Inflammatory macrophage treated with lipopolysaccharide for 1 hour (primary cell): ENCODE data around the gene CMSS1.
"Not testable (repeated sequence)": the region's sequence is repeated elsewhere in the genome, so short reads cannot be mapped to it uniquely, and the experiment has no call there.

Experiments
- DNase-seq, 2 donors: peaks; one replicate each; pipeline ENCODE4 v3.0.0-alpha.2; 2020 to 2022

The CMSS1 gene

GRCh38 chr3:100209169-100209568 is 391.5 kb downstream of the CMSS1 start:
- no peak for DNase-seq

- no peak for DNase-seq
These were observed 392.5 kb downstream of the CMSS1 start for GRCh38 chr3:100209948-100210771.

- DNase-seq: no peak
These were observed 393.1 kb downstream of the CMSS1 start for GRCh38 chr3:100210772-100211135.

GRCh38 chr3:100213891-100214573 is 396.4 kb downstream of the CMSS1 start:
- DNase-seq: no peak

- DNase-seq: no peak
These were observed 396.9 kb downstream of the CMSS1 start for GRCh38 chr3:100214574-100214964.

GRCh38 chr3:100216713-100217112 is 399.1 kb downstream of the CMSS1 start:
- no peak for DNase-seq

- no peak for DNase-seq
These were observed 403.5 kb downstream of the CMSS1 start for GRCh38 chr3:100221159-100221558.

- no peak for DNase-seq
These were observed 407.5 kb downstream of the CMSS1 start for GRCh38 chr3:100225193-100225592.

GRCh38 chr3:100225883-100226282 is 408.2 kb downstream of the CMSS1 start:
- no peak for DNase-seq

GRCh38 chr3:100226712-100227429 is 409.2 kb downstream of the CMSS1 start:
- DNase-seq: no peak

- DNase-seq: no peak
These were observed 409.9 kb downstream of the CMSS1 start for GRCh38 chr3:100227511-100227921.

GRCh38 chr3:100228247-100228646 is 410.6 kb downstream of the CMSS1 start:
- DNase-seq: no peak

- not testable (repeated sequence) for DNase-seq
These were observed 411.5 kb downstream of the CMSS1 start for GRCh38 chr3:100229188-100229587.

- no peak for DNase-seq
These were observed 413.0 kb downstream of the CMSS1 start for GRCh38 chr3:100230710-100231109.
